ENCODE results near the gene MLANA. TPM values are rescaled to one million over a fixed set of nuclear protein-coding genes. Genes with fewer than 3 reads are reported as not detected.
A peak's percentile ranks its signal among the peaks of the same experiment; 100 is the strongest.
"Not testable (repeated sequence)": the region's sequence is repeated elsewhere in the genome, so short reads cannot be mapped to it uniquely, and the experiment has no call there.

Gene MLANA
- polyA plus RNA-seq, 1 donor (not counting 4 experiments of a cell fraction or from before 2014, with no cell fraction given) = not detected

- Histone ChIP-seq H4K20me1 (ENCODE audit: control insufficient read depth, extremely low read depth, insufficient read depth, low read length) (no peaks in the 10 kb centered on the region), H3K36me3 (ENCODE audit: control insufficient read depth in 2 of 2, extremely low read depth in 1 of 2, insufficient read depth in 2 of 2, low read length in 2 of 2) (no peaks in the 10 kb centered on the region), H3K9ac (ENCODE audit: control insufficient read depth, extremely low read depth, insufficient read depth, low read length) (no peak overlapping the region), H2AFZ (ENCODE audit: control insufficient read depth, low read length) (no peak overlapping the region), H3K79me2 (ENCODE audit: control insufficient read depth, insufficient read depth, low read length) (no peaks in the 10 kb centered on the region), H3K9me1 (ENCODE audit: control insufficient read depth, extremely low read depth, insufficient read depth, low read length) (no peaks in the 10 kb centered on the region), H3K9me3 (ENCODE audit: control insufficient read depth, low read depth, low read length) (peaks cover 3% of the 10 kb centered on the region), H3K27ac (ENCODE audit: control insufficient read depth, insufficient read depth, low read length) (no peak overlapping the region), H3K4me1 (ENCODE audit: control insufficient read depth, extremely low read depth, insufficient read depth, low read length) (peaks cover 6% of the 10 kb centered on the region), H3K27me3 (ENCODE audit: control insufficient read depth, extremely low read depth, insufficient read depth, low read length) (no peaks in the 10 kb centered on the region), H3K4me2 (ENCODE audit: control insufficient read depth, extremely low read depth, insufficient read depth, low read depth, low read length) (no peak overlapping the region), H3K4me3 (ENCODE audit: control insufficient read depth in 2 of 3, extremely low read depth in 1 of 3, insufficient read depth in 2 of 3, low read depth in 1 of 3, low read length in 3 of 3) (no peak overlapping the region)
- FAIRE-seq = no peak
- TF ChIP-seq CTCF (optimal IDR thresholded peaks at IDR 0.05 in 1 of 3, IDR thresholded peaks at IDR 0.05 in 1 of 3, conservative IDR thresholded peaks at IDR 0.05 in 1 of 3; ENCODE audit: extremely low read depth in 1 of 3, insufficient read depth in 2 of 3, low read length in 3 of 3) = no peak
- no peak for TF ChIP-seq EZH2 (IDR thresholded peaks at IDR 0.05; ENCODE audit: low read length)
- dilution Hi-C loops (cut with MboI; ENCODE audit: extremely low pct_ligation_motif_present, low sequenced_read_pairs) = no loop called here
- DNase-seq (ENCODE audit: low read depth, low spot score) = no peak
Observed at GRCh38 chr9:5876711-5877110, 14.0 kb upstream of the MLANA start.

GRCh38 chr9:5879419-5880181, 11.1 kb upstream of the MLANA start:
- peak; percentile 77 for FAIRE-seq
- Histone ChIP-seq H3K4me1 (ENCODE audit: control insufficient read depth, extremely low read depth, insufficient read depth, low read length) (peaks cover 15% of the 10 kb centered on the region), H2AFZ (ENCODE audit: control insufficient read depth, low read length) (peak overlapping the region; percentile 36), H4K20me1 (ENCODE audit: control insufficient read depth, extremely low read depth, insufficient read depth, low read length) (no peaks in the 10 kb centered on the region), H3K27me3 (ENCODE audit: control insufficient read depth, extremely low read depth, insufficient read depth, low read length) (no peaks in the 10 kb centered on the region), H3K36me3 (ENCODE audit: control insufficient read depth in 2 of 2, extremely low read depth in 1 of 2, insufficient read depth in 2 of 2, low read length in 2 of 2) (no peaks in the 10 kb centered on the region), H3K9me1 (ENCODE audit: control insufficient read depth, extremely low read depth, insufficient read depth, low read length) (no peaks in the 10 kb centered on the region), H3K9me3 (ENCODE audit: control insufficient read depth, low read depth, low read length) (peaks cover 3% of the 10 kb centered on the region), H3K4me3 (ENCODE audit: control insufficient read depth in 2 of 3, extremely low read depth in 1 of 3, insufficient read depth in 2 of 3, low read depth in 1 of 3, low read length in 3 of 3) (peak overlapping the region; percentile 2 to 44 (median 26)), H3K4me2 (ENCODE audit: control insufficient read depth, extremely low read depth, insufficient read depth, low read depth, low read length) (peak overlapping the region; percentile 77), H3K27ac (ENCODE audit: control insufficient read depth, insufficient read depth, low read length) (peak overlapping the region; percentile 45), H3K9ac (ENCODE audit: control insufficient read depth, extremely low read depth, insufficient read depth, low read length) (peak overlapping the region; percentile 16), H3K79me2 (ENCODE audit: control insufficient read depth, insufficient read depth, low read length) (no peaks in the 10 kb centered on the region)
- DNase-seq (ENCODE audit: low read depth, low spot score) = peak; percentile 57
- dilution Hi-C loops (cut with MboI; ENCODE audit: extremely low pct_ligation_motif_present, low sequenced_read_pairs) = no loop called here
- no peak for TF ChIP-seq EZH2 (IDR thresholded peaks at IDR 0.05; ENCODE audit: low read length)
- TF ChIP-seq CTCF (optimal IDR thresholded peaks at IDR 0.05 in 1 of 3, IDR thresholded peaks at IDR 0.05 in 1 of 3, conservative IDR thresholded peaks at IDR 0.05 in 1 of 3; ENCODE audit: extremely low read depth in 1 of 3, insufficient read depth in 2 of 3, low read length in 3 of 3) = no peak

GRCh38 chr9:5882244-5883012, 8.3 kb upstream of the MLANA start:
- H3K79me2 ChIP-seq (ENCODE audit: control insufficient read depth, insufficient read depth, low read length); H2AFZ ChIP-seq (ENCODE audit: control insufficient read depth, low read length); H4K20me1 ChIP-seq (ENCODE audit: control insufficient read depth, extremely low read depth, insufficient read depth, low read length); H3K27ac ChIP-seq (ENCODE audit: control insufficient read depth, insufficient read depth, low read length); H3K9ac ChIP-seq (ENCODE audit: control insufficient read depth, extremely low read depth, insufficient read depth, low read length); H3K4me2 ChIP-seq (ENCODE audit: control insufficient read depth, extremely low read depth, insufficient read depth, low read depth, low read length); H3K36me3 ChIP-seq (ENCODE audit: control insufficient read depth in 2 of 2, extremely low read depth in 1 of 2, insufficient read depth in 2 of 2, low read length in 2 of 2); H3K27me3 ChIP-seq (ENCODE audit: control insufficient read depth, extremely low read depth, insufficient read depth, low read length); DNase-seq (ENCODE audit: low read depth, low spot score); dilution Hi-C loops (cut with MboI; ENCODE audit: extremely low pct_ligation_motif_present, low sequenced_read_pairs); H3K4me3 ChIP-seq (ENCODE audit: control insufficient read depth in 2 of 3, extremely low read depth in 1 of 3, insufficient read depth in 2 of 3, low read depth in 1 of 3, low read length in 3 of 3); FAIRE-seq; H3K9me1 ChIP-seq (ENCODE audit: control insufficient read depth, extremely low read depth, insufficient read depth, low read length); H3K9me3 ChIP-seq (ENCODE audit: control insufficient read depth, low read depth, low read length): not testable (repeated sequence)
- H3K4me1 ChIP-seq (ENCODE audit: control insufficient read depth, extremely low read depth, insufficient read depth, low read length) = peaks cover 17% of the 10 kb centered on the region

Measured in keratinocyte (primary cell).